Hepatic stellate cell (primary cell): Measurements from ENCODE around the gene FASN.

Experiments used
- DNase-seq: peaks from one replicate; pipeline ENCODE4 v3.0.0; 2011; ENCODE audit warnings: low spot score

Gene FASN

DNA sequence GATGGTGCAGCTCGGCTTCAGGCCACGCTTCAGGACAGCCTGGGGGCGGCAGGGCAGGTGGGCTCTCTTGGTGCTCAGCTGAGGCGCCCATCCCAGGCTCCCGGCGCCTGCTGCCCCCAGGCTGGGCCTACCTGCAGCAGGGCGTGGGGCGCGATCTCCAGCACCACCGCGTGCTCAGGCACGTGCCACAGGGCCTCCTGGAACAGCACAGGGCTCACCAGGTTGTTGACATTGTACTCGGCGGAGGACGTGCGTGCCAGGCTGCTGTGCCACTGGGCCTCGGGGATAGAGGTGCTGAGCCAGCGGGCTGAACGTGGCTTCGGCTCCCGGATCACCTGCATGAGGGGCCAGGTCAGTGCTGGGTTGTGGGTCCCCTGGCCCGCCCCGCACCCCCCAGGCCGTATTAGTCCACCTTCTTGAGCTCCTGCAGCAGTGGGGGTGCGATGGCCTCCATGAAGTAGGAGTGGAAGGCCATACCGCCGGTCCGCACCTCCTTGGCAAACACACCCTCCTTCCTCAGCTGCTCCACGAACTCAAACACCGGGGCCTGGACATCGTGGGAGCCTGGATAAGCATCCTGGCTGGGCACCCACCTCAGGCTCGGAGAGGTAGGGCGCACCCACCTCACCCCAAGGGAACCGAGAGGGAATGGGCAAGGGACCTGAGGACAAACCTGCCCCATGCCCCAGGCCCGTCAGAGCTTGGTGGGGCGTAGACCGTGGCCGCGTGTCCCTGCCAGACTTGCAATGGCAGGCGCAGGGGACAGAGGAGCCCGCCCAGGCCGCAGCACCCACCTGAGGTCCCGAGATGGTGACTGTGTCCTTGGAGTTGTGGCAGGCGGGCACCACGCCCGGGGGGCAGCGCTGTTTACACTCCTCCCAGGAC, 9.0 kb downstream of the FASN start:
- no peak for DNase-seq

DNA sequence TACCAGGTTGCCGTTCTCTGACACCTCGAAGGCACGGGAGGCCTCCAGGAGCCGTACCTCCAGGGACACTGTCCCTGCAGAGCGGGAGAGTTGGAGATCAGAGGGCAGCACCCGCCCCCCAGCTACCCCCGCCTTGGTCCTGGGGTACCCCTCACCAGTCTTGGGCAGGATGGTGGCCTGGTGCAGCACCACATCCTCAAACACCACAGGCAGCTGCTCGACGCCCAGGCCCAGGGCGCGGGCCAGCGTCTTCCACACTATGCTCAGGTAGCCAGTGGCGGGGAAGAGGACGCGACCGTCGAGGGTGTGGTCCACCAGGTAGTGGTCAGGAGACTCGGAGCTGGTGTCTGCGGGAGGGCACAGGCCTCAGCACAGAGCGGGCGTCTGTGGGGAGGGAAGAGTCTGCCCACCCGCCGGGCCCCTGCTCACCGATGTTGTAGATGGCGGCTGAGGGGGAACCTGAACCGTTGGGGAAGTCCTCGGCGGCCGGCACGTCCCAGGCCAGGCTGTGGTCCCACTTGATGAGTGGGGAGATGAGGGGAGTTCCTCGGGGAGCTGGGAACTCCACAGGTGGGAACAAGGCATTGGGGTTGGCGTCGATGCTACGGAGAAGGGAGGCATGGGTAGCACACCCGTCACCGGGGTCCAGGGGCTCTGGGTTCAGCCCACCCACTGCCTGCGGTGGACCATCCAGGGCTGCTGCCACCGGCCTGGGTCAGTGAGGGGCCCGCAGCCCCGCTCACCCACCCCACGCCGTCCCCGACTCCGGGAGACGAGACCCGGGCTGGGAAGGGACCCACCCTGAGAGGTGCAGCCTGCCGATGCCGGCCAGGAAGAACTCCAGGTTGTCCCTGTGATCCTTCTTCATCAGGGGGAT, 9.8 kb downstream of the FASN start:
- no peak for DNase-seq

DNA sequence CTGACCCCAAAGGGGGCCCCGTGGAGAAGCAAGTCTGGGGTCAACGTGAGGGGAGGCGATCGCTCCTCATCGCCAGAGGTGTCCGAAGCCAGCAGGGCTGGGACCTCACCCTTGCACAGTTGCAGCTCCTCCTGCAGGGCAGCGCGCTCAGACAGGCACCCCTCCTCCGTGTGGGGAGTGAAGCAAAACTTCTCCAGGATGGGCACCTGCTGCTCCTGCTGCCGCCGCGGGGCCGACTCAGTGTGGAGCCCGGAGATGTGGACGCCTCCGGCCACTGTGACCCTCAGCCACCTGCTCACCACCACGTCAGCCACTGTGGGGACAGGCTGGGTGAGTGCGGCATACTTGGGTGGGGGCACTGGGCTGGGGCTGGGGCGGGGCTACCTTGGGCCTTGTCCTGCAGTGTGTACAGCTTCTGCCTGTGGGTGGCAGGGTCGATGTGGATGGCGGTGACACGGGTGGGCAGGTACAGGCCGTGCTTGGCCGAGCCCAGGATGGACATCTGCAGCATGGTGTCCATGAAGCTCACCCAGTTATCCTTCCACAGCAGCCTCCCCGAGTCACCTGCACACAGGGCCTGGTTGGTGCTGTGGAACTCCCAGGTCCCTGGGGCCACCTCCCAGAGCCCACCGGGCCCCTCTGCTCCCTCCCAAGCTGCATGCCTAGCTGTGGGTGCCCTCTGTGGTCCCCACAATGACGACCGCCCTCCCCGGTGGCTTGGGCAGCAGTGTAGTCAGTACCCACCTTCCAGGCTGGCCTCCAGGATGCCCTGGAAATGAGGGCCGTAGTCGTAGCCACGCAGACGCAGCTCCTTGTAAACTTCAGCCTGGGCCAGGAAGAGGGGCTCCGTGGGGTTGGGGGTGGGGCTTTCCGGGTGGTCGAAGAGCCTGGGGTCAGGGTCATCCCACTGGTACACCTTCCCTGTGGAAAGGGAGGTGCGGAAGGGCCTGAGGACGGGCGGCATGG, 10.8 kb downstream of the FASN start:
- DNase-seq, result no peak

DNA sequence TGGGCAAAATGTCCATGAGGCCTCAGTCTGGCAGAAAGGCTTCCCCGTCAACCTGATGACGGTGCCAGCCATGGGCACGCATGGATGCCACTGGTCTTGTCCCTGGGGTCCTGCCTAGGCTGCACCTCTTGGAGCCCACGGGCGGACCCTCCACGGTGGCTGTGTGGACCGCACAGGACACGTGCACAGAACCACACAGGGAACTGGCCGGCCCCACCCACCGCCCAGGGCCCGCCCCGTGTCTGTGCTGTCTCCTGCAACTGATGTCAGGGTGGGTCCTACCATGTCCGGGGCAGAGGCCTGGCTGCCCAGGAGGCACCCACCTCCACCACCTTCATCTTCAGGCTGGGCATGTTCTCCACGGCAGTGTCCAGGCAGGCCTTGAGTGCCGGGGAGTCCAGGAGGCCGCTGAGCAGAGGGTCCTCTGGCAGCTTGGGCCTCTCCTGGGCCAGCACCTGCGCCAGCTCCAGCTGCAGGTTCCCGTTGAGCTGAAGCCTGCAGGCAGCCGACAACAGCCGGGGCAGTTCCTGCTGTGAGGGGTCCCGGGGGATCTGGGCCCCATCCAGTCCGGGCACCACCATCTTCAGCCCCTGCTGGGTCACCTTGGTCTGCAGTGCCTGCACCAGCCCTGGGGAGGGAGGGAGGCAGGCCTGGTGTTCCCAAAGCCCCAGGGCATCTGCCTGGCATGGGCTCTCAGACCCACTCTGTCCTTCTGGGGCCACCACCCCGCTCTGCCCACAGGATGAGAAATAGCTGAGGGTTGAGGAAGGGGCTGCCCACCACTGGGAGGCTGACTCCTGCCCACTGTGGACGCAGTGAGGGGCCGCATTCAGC, 11.9 kb downstream of the FASN start:
- DNase-seq, result no peak

DNA sequence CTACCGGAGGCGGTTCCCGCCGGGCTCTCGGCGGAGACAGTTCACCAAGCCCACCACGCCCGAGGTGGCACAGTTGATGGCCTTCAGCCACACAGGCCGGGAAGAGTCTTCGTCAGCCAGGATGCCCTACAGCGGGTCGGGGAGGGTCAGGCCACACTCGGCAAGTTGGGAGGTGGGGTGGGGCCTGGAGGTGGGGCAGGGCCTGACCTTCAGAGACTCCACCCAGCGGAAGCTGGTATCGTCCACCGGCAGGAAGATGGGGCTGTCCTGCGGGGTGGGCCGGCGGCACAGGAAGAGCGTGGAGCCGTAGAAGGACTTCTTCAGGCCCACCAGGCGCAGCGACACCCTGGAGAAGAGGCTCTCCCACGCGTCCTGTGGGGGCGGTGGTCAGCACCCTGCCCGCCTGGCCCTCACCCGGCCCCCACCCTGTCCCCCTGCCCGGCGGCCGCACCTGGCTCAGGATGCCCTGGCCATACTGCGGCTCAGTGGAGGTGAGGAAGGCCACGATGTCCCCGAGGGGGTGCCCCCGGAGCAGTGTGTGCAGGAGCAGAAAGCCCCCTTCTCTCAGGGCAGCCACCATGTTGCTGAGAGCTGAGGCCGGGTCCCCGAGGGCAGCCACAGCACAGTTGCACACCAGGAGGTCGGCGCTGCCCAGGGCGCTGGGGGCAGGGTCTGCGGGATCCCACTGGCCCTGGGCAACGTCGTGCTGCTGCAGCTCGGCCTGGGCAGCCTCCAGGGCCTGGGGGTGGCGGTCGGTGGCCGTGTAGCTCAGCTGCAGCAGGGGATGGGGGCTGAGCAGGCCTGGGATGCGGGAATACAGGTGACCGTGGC, 12.8 kb downstream of the FASN start:
- no peak for DNase-seq

DNA sequence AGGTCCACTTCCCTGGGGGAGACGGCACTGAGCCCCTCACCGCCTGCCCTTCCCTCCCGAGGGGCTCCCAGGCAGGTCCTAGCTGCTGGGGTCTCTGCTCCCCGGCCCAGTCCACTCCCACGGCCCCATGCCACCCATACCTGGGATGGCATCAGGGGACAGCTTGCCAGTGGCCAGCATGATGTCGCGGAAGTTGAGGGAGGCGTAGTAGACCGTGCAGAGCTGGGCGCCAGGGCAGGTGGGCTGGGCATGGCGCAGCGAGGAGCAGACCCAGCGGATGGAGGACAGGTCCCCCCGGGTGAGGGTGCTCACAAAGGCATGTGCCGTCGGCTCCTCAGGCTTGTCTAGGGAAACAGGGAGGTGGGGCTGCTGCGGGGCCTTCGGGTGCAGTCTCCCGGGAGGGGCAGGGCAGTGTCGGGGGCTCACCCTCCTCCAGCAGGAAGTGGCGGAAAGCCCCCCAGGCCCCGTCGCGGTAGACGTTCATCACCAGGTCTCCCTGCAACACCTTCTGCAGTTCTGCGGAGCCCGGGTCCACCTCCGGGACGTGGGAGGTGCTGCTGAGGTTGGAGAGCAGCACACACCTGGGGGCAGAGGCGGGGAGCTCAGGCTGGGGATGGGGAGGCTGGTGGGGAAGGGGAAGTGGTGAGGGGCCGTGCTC, 13.5 kb downstream of the FASN start:
- no peak for DNase-seq

DNA sequence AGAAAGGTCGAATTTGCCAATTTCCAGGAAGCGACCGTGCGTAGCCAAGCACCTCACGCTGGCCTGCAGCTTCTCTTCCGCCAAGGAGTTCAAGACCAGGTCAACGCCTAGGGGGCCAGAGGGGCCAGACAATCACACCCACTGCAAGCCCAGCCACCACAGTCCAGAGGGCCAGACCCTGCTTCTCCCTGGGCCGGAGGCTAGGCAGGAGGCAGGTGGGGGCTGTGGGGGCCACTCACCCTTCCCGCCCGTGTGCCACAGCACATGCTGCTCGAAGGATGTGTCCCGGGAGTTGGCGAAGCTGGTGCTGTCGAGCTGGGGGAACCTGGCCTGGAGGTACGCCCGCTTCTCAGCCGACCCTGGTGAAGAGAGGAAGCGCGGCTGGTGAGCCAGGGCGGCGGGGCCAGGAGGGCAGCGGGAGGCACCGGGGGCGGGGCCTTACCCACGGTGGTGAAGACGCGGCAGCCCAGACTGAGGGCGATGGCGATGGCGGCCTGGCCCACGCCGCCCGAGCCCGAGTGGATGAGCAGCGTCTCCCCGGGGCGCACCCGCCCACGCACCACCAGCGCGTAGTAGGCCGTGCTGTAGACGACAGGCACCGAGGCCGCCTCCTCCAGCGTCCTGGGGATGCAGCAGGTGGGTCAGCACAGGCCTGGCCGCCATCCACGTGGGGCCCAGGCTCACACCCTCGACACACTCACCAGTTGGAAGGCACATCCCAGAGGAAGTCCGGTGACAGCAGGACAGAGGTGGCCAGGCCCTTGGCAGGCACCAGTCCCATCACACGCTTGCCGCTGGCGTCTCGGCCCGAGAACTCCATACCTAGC, 14.3 kb downstream of the FASN start:
- no peak for DNase-seq

DNA sequence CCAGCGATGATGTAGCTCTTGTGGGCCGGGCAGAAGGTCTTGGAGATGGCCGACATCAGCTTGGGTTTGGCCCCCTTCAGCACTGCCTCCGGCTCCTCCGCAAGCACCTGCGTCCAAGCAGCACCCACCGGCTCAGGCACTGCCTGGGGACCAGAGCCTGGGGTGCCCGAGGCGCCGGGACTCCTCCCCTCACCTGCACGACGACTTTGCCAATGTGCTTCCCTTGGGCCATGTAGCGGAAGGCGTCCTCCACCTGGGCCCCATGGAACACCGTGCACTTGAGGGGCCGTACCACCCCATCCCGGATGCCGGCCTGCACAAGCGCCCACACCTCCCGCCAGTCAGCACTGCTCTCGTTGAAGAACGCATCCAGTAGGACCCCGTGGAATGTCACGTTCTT, 15.0 kb downstream of the FASN start:
- DNase-seq, result no peak

DNA sequence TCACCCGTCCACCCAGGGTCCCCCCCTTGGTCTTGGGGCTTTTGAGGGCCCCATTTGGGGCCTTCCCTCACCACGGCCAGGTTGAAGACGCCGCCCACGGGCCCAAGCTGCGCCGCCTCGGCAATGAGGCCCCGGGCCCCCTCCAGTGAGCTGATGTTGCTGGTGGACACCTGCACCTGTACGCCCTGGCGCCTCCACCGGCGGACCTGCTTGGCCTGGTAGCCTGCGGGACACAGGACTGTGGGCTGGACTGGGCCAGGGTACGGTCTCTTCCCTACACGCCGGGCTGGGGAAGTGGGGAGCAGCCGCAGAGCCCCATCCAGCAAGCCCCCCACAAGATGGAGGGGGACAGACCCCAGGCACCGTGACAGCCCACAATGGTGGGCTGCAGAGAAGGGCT, 15.6 kb downstream of the FASN start:
- no peak for DNase-seq

DNA sequence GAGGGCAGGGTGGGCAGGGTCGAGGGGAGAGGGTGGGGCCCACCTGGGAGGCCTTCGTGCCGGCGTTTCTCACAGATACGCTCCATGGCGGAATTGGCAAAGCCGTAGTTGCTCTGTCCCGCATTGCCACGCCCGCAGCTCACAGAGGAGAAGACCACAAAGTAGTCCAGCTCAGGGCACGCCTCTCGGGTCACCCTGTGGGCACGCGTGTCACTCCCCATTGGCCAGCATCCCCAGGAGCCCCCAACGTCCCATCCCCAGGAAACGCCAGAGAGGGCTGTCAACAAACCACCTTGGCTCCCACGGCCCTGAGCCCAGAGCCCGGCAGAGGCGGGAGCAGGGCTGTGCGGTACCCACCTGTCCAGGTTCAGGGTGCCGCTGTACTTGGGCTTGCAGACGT, 16.1 kb downstream of the FASN start:
- no peak for DNase-seq

DNA sequence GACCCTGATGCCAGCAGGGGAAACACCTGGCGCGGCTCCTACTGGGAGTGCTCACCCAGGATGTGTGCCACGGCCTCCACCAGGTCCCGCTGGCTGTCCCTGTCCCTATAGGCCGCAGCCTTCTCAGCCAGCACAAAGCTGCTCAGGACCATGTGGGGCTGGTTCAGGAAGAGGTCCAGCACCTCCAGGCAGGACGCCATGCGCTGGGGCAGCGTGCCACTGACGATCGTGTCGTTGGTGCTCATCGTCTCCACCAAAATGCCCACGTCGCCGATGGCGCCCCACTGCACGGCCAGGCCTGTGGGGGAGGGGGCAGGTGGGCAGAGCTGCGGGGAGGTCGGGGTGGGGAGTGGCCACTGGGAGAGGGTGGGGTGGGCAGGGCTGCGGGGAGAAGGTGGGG, 16.5 kb downstream of the FASN start:
- no peak for DNase-seq

DNA sequence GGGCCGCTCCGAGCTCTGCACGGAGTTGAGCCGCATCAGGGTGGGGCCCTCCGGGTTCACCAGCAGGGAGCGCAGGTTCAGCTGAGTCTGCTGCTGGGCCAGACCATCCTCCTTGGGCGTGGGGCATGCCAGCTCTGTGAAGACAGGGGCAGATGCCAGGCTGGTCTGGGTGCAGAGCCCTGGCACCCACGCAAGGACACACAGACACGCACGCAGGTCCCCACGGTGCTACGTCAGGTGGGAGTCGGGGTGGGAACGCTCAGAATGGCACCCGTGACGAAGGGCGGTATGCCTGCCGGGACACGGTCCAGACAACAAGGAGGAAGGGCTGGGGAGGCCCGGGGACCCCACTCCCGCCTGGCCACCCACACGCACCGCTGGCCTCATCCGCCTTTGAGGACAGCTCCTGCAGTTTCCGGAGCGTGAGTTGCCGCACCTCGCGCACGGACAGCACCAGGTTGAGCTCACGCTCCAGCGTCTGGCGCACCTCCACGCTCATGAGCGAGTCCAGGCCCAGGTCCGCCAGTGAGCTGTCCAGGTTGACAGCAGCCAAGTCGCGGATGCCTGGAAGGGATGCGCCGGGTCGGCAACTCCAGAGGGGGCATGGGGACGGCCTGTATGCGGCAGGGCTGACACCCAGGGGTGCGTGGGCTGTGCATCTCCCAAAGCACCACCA, 17.1 kb downstream of the FASN start:
- no peak for DNase-seq

DNA sequence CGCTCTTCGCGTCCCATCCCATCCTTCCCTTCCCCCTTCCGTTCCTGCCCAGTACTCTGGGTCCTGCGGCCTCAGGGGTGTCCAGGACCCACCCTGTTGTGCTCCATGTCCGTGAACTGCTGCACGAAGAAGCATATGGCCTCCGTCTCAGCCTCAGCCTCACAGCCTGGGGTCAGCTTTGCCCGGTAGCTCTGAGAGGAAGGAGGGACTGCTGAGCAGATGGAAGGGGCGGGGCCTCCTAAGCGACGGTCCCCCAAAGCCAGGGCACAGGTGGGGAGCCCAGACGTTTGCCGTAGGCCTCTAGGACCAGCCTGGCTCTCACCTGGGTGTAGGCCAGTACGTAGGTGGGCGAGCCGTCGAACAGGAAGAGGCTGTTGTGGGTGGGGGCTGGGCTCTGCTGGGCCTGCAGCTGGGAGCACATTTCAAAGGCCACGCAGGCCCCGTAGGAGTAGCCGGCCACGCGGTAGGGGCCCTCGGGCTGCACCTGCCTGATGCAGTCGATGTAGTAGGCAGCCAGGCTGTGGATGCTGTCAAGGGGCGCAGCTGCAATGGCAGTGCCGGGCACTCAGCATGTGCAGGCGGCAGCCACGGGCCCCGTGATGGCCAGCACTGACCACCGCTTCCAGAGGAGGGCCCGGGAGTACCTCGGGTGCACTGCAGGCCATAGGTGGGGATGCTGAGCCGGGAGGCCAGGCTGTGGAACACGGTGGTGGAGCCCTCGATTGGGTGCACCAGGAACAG, 17.8 kb downstream of the FASN start:
- no peak for DNase-seq

DNA sequence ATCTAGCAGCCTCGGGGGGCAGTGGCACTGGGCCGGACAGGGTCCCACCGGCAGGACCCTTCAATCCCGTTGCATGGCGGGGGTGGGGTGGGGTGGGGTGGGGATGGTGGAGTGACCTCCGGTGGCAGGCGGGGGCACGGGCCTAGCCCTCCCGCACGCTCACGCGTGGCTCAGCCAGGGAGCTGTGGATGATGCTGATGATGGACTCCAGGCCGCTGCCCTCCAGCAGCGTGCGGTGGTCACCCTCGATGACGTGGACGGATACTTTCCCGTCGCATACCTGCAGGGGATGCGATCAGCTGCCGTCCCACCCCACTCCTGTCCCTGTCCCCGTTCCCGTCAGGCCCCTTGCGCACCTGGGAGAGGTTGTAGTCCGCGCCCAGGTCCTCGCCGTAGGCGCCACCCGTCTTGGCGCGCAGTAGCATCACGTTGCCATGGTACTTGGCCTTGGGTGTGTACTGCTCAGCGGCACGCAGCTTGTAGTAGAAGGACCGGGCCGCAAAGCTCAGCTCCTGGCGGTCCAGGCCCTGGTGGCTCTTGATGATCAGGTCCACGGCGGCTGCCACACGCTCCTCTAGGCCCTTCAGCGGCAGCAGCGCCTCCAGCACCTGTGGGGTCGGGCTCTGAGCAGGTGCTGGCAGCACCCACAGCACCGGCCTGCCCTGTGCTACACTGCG, 18.9 kb downstream of the FASN start:
- no peak for DNase-seq

DNA sequence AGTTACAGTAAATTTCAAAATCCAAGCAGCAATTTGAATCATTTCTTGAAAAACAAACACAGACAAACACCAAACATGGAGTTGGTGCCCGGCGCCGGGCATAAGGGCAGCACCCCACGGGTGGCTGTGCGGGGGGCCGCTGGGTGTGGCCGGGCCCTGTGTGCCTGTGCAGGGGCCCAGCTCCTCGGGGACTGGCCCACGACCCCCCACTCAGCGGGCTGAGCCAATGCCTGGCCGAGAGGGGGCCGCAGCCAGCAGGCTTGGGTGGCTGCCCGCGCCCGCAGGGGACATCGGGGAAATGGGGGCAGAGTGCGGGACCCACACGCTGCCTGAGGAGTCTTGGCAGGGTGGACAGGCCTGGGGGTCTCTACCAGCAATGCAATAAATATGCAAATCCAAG, 19.6 kb downstream of the FASN start:
- no peak for DNase-seq

DNA sequence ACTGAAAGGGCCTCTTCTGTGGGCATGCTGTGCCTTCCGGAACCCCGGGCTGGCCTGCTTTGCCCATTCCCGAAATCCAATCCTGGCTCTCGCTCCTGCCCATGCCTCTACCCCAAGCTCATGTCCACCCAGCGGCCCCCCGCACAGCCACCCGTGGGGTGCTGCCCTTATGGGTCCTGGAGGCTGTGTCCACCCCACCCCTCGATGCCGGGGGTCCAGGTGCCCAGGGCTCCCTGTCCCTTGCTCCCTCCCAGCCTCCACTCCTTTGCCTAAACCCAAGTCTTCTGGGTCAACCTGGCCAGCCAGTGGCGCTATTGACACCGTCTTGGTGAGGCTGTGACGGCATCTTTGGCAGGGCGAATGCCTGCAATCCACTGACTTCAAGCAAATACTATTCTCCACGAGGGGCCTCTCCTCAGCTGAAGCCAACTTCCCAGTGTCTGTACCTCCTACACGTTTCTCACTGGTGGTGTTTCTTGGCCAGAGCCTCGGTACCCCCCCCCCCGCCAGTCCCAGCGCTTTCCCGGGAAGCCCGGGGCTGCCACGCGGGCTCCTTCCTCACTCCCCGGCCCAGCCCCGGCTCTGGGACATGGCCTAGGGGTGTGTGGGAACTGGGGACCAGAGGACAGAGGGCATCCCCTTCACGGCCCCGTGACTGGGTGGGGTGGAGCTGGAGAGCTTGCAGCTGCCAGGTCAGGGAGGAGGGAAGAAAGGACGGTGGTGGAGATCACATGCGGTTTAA, 20.2 kb downstream of the FASN start:
- DNase-seq, result no peak
